ENCODE results near the gene IQCE. TPM values are rescaled to one million over a fixed set of nuclear protein-coding genes. Genes with fewer than 3 reads are reported as not detected.
A peak's percentile ranks its signal among the peaks of the same experiment; 100 is the strongest.
"Not testable (repeated sequence)": the region's sequence is repeated elsewhere in the genome, so short reads cannot be mapped to it uniquely, and the experiment has no call there.

The IQCE gene
- total RNA-seq, 1 donor from 2014 or later = 5.2 TPM

GRCh38 chr7:2527505-2528467 lies 31.0 kb upstream of the IQCE start:
- TF ChIP-seq POLR2AphosphoS5 (IDR thresholded peaks at IDR 0.05; ENCODE audit: insufficient read depth in 1 of 2, low read depth in 1 of 2) (peak in 1 of 2 donors; percentile 27), POLR2A (IDR thresholded peaks at IDR 0.05) (no peak)
- no peaks in the 10 kb centered on the region for H3K36me3 ChIP-seq
- H3K27me3 ChIP-seq = no peaks in the 10 kb centered on the region
- peak overlapping the region; percentile 83 for H3K27ac ChIP-seq
- H3K4me1 ChIP-seq = peaks cover 90% of the 10 kb centered on the region
- no peak overlapping the region for H3K4me3 ChIP-seq
- H3K9me3 ChIP-seq = no peaks in the 10 kb centered on the region
- no peak for DNase-seq (ENCODE audit: extremely low spot score in 2 of 2)
- intact Hi-C loops (cut with DNase I) = no loop called here

GRCh38 chr7:2528481-2529095 lies 30.2 kb upstream of the IQCE start:
- intact Hi-C loops (cut with DNase I) = no loop called here
- Histone ChIP-seq H3K9me3 (no peaks in the 10 kb centered on the region), H3K4me3 (no peak overlapping the region), H3K4me1 (peaks cover 82% of the 10 kb centered on the region), H3K36me3 (no peaks in the 10 kb centered on the region), H3K27ac (peak overlapping the region; percentile 83), H3K27me3 (no peaks in the 10 kb centered on the region)
- no peak for DNase-seq (ENCODE audit: extremely low spot score in 2 of 2)
- TF ChIP-seq CTCF (IDR thresholded peaks at IDR 0.05) = no peak
- TF ChIP-seq POLR2AphosphoS5 (IDR thresholded peaks at IDR 0.05; ENCODE audit: insufficient read depth in 1 of 2, low read depth in 1 of 2) = no peak
- TF ChIP-seq POLR2A (IDR thresholded peaks at IDR 0.05) = no peak

- intact Hi-C loops (cut with DNase I) = no loop called here
- H3K9me3 ChIP-seq = no peaks in the 10 kb centered on the region
- H3K4me1 ChIP-seq = peaks cover 73% of the 10 kb centered on the region
- no peak for DNase-seq (ENCODE audit: extremely low spot score in 2 of 2)
- no peaks in the 10 kb centered on the region for H3K27me3 ChIP-seq
- H3K27ac ChIP-seq = peak overlapping the region; percentile 83
- no peaks in the 10 kb centered on the region for H3K36me3 ChIP-seq
- TF ChIP-seq POLR2AphosphoS5 (IDR thresholded peaks at IDR 0.05; ENCODE audit: insufficient read depth in 1 of 2, low read depth in 1 of 2) (peak in 1 of 2 donors; percentile 70), CTCF (IDR thresholded peaks at IDR 0.05) (no peak), POLR2A (IDR thresholded peaks at IDR 0.05) (no peak)
- no peak overlapping the region for H3K4me3 ChIP-seq
Measured at GRCh38 chr7:2529161-2530070, 29.4 kb upstream of the IQCE start.

- H3K27me3 ChIP-seq = no peaks in the 10 kb centered on the region
- H3K36me3 ChIP-seq = no peaks in the 10 kb centered on the region
- H3K27ac ChIP-seq = peak overlapping the region; percentile 83
- TF ChIP-seq POLR2AphosphoS5 (IDR thresholded peaks at IDR 0.05; ENCODE audit: insufficient read depth in 1 of 2, low read depth in 1 of 2) (peak in 1 of 2 donors; percentile 2), POLR2A (IDR thresholded peaks at IDR 0.05) (no peak)
- intact Hi-C loops (cut with DNase I) = no loop called here
- H3K9me3 ChIP-seq = no peaks in the 10 kb centered on the region
- no peak overlapping the region for H3K4me3 ChIP-seq
- DNase-seq (ENCODE audit: extremely low spot score in 2 of 2) = no peak
- H3K4me1 ChIP-seq = peaks cover 64% of the 10 kb centered on the region
Measured at GRCh38 chr7:2530071-2530987, 28.4 kb upstream of the IQCE start.

- H3K9me3 ChIP-seq; H3K4me3 ChIP-seq; intact Hi-C loops (cut with DNase I); H3K27me3 ChIP-seq; DNase-seq (ENCODE audit: extremely low spot score in 2 of 2); H3K36me3 ChIP-seq: not testable (repeated sequence)
- Histone ChIP-seq H3K4me1 (peaks cover 56% of the 10 kb centered on the region), H3K27ac (peak overlapping the region; percentile 83)
Measured at GRCh38 chr7:2530994-2531795, 27.6 kb upstream of the IQCE start.

GRCh38 chr7:2531796-2532110 lies 27.0 kb upstream of the IQCE start:
- peaks cover 52% of the 10 kb centered on the region for H3K4me1 ChIP-seq
- H3K9me3 ChIP-seq; intact Hi-C loops (cut with DNase I); H3K36me3 ChIP-seq; H3K27me3 ChIP-seq; DNase-seq (ENCODE audit: extremely low spot score in 2 of 2); H3K4me3 ChIP-seq; H3K27ac ChIP-seq: not testable (repeated sequence)

- H3K4me3 ChIP-seq; DNase-seq (ENCODE audit: extremely low spot score in 2 of 2); H3K36me3 ChIP-seq; H3K27me3 ChIP-seq; H3K27ac ChIP-seq; H3K9me3 ChIP-seq; intact Hi-C loops (cut with DNase I): not testable (repeated sequence)
- H3K4me1 ChIP-seq = peaks cover 47% of the 10 kb centered on the region
Measured at GRCh38 chr7:2532199-2532772, 26.5 kb upstream of the IQCE start.

GRCh38 chr7:2532816-2533215 lies 26.0 kb upstream of the IQCE start:
- DNase-seq (ENCODE audit: extremely low spot score in 2 of 2); H3K27me3 ChIP-seq; H3K27ac ChIP-seq; H3K36me3 ChIP-seq; H3K4me3 ChIP-seq; intact Hi-C loops (cut with DNase I); H3K9me3 ChIP-seq: not testable (repeated sequence)
- H3K4me1 ChIP-seq = peaks cover 42% of the 10 kb centered on the region
